GM19455 (cell line): Measurements from ENCODE around the gene RHOA.
A peak's percentile ranks its signal among the peaks of the same experiment; 100 is the strongest.
"Not testable (repeated sequence)": the region's sequence is repeated elsewhere in the genome, so short reads cannot be mapped to it uniquely, and the experiment has no call there.

Experiments
- ATAC-seq: cut with Tn5 transposase; IDR thresholded peaks from one replicate; pipeline ENCODE4 v1.9.1; 2021; ENCODE audit not compliant: unreplicated experiment

Gene RHOA

DNA sequence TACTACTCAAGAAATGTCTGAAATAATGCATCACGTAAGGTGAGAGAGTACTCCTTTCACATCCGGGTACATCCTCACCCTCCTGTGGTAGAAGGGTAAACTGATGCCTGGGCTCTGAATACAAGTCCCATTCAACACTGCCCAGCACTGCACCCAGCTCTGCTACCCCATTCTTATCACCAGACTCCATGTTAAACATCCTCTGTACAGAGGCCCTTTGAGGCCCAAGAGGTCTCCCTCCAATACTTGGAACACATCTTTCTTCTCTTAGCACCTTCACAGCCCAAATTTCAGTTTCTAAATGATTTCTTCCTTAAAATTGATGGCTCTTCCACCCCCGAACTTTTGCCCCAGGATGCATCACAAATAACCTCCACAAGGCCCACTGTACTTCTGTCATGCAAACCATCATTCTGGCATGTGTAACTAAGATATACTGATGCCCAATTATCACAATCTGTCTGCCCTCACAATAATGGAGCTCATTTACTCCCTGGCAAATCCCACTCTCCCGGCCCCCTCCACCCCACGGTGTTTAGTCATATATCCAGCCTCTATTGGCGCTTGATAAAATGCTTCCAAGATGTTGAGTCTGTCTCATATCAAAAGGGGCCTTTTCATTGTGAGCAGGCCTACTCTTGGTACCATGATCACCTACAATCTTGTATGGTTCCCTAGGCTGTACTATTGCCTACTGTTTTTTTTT, 41.0 kb downstream of the RHOA start:
- no peak for ATAC-seq

DNA sequence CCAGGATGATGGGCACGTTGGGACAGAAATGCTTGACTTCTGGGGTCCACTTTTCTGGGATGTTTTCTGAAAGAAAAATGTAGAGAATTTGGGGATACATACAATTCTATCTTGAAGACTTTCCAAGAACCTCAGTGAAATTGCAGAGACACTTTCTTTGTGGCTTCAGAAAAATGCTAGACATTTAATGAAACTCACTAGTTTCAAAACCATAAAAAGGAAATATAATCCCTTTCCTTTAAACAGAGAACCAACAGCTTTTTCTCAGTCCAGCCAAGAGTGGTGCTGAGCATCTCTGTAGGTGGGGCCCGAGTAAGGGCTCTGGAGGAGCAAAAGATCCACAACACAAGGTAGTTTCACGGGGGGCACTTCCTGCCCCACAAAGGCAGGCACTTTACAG, 49.2 kb downstream of the RHOA start:
- ATAC-seq: no peak

- ATAC-seq: no peak
These were observed 52.2 kb downstream of the RHOA start for GRCh38 chr3:49359623-49360022.

GRCh38 chr3:49358884-49359225, 52.9 kb downstream of the RHOA start:
- ATAC-seq: no peak

- ATAC-seq: peak; percentile 81
These were observed 53.4 kb downstream of the RHOA start, which contains the start of gene GPX1 for GRCh38 chr3:49358217-49358883. GPX1 (minus strand) TSS chr3:49358353; CDS start chr3:49358278, 75 bp downstream.

DNA sequence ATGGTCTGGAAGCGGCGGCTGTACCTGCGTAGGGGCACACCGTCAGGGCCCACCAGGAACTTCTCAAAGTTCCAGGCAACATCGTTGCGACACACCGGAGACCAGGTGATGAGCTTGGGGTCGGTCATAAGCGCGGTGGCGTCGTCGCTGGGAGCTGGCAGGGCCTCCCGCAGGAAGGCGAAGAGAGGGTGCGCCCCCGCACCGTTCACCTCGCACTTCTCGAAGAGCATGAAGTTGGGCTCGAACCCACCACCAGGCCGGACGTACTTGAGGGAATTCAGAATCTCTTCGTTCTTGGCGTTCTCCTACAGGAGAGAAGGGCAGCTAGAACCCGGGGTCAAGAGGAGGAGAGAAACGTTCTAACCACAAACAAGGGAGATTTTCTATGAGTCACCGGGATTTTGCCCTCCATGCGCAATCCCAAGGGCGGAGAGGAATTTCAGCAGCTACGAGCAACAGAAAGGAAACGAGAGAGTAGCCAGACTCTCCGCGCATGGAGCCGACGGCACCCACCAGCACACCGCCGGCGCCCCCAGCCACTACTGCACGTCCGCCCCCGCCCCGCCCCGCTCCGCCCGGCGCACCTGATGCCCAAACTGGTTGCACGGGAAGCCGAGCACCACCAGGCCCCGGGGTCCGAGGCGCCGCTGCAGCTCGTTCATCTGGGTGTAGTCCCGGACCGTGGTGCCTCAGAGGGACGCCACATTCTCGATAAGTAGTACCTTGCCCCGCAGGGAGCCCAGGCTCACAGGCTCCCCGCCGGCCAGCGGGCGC, 54.1 kb downstream of the RHOA start:
- ATAC-seq: peak; percentile 28

DNA sequence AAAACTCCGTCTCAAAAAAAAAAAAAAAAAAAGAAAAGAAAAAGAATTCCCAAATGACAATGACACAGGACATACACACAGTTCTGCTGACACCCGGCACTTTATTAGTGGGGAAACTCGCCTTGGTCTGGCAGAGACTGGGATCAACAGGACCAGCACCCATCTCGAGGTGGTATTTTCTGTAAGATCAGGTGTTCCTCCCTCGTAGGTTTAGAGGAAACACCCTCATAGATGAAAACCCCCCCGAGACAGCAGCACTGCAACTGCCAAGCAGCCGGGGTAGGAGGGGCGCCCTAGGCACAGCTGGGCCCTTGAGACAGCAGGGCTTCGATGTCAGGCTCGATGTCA, 54.7 kb downstream of the RHOA start:
- ATAC-seq: not testable (repeated sequence)

GRCh38 chr3:49352890-49353421, 58.8 kb downstream of the RHOA start:
- no peak for ATAC-seq

- no peak for ATAC-seq
These were observed 59.5 kb downstream of the RHOA start for GRCh38 chr3:49352281-49352680.

DNA sequence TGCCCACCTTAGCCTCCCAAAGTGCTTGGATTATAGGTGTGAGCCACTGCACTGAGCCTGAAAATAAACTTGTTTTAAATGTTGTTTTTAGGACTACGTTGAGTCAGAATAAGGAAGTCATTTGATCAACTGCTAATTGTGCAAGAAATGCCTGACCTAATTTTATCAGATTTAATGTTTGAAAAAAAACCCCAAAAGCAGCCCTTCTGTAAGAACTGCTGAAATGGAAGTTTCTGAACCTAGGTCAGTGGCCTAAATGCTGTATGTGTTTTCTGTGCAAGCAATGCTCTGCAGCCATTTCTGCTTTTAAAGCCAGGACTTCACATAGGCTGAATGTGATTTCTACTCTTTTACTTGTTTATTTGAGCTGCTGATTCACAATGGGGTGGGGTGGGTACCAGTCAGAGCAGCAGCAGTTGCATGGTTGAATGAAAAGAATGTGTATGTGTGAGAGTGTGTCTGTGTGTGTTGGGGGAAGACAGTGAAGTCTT, 60.2 kb downstream of the RHOA start:
- no peak for ATAC-seq

DNA sequence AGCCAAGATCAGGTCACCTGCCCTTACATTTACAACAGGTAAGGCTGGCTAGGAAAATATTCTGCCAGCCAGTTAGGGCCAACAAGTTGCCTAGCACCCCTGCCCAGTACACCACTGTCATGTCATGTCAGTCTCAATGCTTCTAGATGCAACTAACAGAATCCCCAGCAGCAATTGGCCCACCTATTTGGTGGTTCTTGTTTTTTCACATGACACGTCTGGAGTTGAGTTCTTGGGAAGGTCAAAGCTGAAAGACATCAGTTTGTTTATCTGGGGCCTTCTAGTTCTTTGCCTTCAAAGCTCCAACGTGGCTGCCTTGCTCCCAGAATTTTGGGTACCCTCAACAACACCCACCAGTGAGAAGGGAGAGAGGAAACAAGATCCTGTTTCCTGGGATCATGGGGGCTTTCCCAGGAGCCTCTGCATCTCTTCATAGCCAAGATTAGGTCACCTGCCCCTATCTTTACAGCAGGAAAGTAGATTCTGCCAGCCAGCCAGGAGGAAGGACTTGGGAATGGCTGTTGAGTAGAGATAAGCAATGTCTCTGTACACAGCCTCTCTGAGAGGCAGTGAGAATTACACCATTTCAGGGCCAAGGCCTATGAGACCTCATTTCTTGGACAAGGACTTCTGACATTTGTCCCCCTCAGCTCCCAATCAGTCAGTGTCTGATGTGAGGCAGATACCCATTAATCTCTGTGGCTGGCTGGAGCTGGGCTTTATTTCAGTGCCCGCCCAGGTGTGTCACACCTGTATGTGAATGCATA, 62.2 kb downstream of the RHOA start:
- no peak for ATAC-seq

DNA sequence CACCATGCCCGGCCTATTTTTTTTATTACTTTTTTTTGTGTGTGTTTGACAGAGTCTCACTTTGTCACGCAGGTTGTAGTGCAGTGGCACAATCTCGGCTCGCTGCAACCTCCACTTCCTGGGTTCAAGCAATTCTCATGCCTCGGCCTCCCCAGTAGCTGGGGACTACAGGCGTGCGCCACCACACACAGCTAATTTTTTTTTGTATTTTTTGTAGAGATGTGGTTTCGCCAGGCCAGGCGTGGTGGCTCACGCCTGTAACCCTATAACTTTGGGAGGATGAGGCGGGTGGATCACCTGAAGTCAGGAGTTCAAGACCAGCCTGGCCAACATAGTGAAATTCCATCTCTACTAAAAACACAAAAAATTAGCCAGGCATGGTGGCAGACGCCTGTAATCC, 63.4 kb downstream of the RHOA start:
- not testable (repeated sequence) for ATAC-seq

DNA sequence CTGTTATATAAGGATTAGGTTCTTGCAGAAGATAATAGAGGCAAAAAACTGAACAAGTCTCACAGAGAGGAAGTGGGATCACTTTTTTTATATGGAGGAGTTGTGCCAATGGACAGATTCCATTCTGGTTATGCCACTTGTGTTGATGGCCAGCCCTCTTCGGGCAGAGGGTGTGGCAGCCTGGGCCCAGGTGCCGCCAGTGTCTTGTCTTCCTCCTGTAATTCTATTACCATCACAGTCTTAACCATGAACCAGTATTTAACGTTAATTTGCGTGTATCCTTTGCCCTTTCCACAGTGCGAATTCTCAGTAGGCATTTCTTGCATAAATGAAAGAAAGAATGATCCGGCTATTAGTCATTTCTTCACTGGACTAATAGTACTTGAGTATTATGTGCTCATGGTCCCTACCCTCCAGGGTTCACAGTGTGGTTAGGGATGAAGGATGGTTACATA, 65.0 kb downstream of the RHOA start:
- no peak for ATAC-seq

DNA sequence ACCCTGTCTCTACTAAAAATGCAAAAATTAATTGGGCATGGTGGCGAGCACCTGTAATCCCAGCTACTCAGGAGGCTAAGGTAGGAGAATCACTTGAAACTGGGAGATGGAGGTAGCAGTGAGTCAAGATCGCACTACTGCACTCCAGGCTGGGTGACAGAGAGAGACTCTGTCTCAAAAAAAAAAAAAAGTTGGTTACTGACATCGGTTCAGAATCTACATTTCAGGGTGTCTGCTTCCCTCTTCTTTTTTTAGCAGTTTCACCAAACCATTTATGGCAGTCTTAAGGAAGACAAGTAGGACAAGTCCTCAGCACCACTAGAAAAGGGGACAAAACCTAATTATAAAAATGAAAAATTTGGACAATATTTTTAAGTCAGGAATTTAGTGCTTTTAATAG, 68.6 kb downstream of the RHOA start:
- no peak for ATAC-seq

DNA sequence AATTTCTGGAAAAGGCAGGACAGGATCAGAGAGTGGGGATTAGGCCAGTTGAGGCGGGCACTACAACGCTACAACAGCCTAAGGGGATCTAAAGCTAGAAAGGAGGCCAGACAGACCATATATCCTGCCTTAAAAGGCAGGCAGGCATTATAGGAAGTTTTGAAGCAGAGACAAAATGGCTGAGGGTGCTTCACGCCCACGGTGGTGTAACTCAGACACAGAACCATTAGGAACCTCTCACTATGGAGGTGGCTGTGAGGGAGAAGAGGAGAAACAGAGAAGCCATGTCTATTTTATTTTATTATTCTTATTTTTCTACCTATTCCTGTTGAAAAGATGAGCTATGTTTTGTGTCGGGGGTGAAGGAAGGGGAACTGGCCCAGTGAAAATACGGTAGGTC, 69.8 kb downstream of the RHOA start:
- ATAC-seq: no peak

GRCh38 chr3:49339941-49340800, 71.6 kb downstream of the RHOA start, which contains the start of gene USP4:
USP4 (minus strand) TSS chr3:49340053; CDS start chr3:49340024, 29 bp downstream.
- ATAC-seq: peak; percentile 83

DNA sequence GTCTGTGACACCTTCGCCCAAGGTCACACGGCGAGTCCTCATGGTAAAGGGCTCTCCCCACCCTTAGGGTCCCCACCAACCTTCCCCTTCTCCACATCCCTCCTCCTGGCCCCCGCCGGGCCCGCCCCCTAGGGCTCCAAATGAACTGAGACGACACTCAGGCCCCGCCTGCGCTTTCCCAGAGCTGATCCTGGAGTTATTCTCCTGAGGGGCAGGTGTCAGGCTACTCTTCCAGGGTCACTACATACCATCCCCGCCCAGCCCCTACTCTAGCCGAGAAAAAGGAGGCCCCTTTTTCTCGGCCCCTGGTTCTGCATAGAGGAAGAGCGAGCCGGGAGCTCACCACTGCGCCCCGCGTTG, 72.2 kb downstream of the RHOA start:
- ATAC-seq: peak; percentile 19

GRCh38 chr3:49333916-49334633, 77.7 kb downstream of the RHOA start:
- ATAC-seq: no peak

- no peak for ATAC-seq
These were observed 78.7 kb downstream of the RHOA start for GRCh38 chr3:49333091-49333490.
